SK-N-SH treated with all-trans-retinoic acid at 6 μM for 48 hours (cell line): ENCODE results near the gene GPR65.

Source experiments
- RARB ChIP-seq: fragments of 250-450 bp; sonication (Bioruptor Pico); IDR thresholded peaks from 2 replicates; pipeline ENCODE4 v1.8.0; 2021; ENCODE audit warnings: mild to moderate bottlenecking, moderate library complexity
- ZFP3 ChIP-seq: fragments of 250-450 bp; sonication (Bioruptor Pico); IDR thresholded peaks from 2 replicates; pipeline ENCODE4 v1.5.0; 2020; ENCODE audit warnings: mild to moderate bottlenecking, moderate library complexity
- ZNF70 ChIP-seq: fragments of 450-650 bp; formaldehyde crosslinking; IDR thresholded peaks from 2 replicates; pipeline ENCODE4 v1.5.0; 2020; ENCODE audit warnings: mild to moderate bottlenecking, moderate library complexity

DNA sequence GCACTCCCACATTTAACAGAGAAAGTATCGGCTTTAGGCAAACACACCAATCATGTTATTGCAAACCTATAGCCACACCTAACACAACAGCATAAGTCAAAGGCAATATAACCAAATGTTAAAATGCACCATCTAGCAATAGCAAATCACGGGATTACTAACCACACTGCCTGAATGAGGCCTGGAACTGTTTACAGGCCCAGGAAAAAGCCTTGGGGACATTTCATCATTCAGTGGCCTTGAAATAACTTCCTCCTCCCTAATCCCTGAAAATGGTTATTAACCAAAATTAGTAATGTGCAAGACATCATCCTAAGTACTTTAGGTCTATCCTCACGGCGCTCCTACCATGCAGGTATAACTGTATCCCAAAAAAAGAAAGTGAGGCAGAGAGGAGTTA is 14.3 kb upstream of the GPR65 start:
- TF ChIP-seq ZNF70 (CRISPR knock-in tag) (no peak), RARB (CRISPR knock-in tag) (no peak), ZFP3 (no peak)
